H9 (cell line): Measurements from ENCODE around the gene ADAMTSL2. TPM values are rescaled to one million over a fixed set of nuclear protein-coding genes. Genes with fewer than 3 reads are reported as not detected.

Experiments
- DNase-seq: peaks from one replicate; pipeline ENCODE4 v3.0.0-alpha.2; 2017
- H2AFZ ChIP-seq: one replicate; pipeline ENCODE4 v1.6.1; 2013; ENCODE audit warnings: mild to moderate bottlenecking, low read length, control low read depth, moderate library complexity
- H2AK5ac ChIP-seq: 2 replicates; pipeline ENCODE4 v1.6.1; 2013; ENCODE audit warnings: low read length, control low read depth, mixed read lengths; ENCODE audit not compliant: insufficient read length
- H2BK120ac ChIP-seq: one replicate; pipeline ENCODE4 v1.6.1; 2013; ENCODE audit warnings: low read depth, mild to moderate bottlenecking, low read length, control low read depth, inconsistent platforms; ENCODE audit not compliant: poor library complexity, severe bottlenecking
- H2BK12ac ChIP-seq: 2 replicates; pipeline ENCODE4 v1.6.1; 2013; ENCODE audit warnings: low read length, control low read depth, mixed read lengths, low read depth; ENCODE audit not compliant: insufficient read length
- H2BK15ac ChIP-seq: 2 replicates; pipeline ENCODE4 v1.6.1; 2013; ENCODE audit warnings: low read depth, low read length, control low read depth
- H2BK20ac ChIP-seq: one replicate; pipeline ENCODE4 v1.6.1; 2013; ENCODE audit warnings: low read depth, mild to moderate bottlenecking, low read length, control low read depth, inconsistent platforms; ENCODE audit not compliant: poor library complexity, severe bottlenecking
- H2BK5ac ChIP-seq: 2 replicates; pipeline ENCODE4 v1.6.1; 2013; ENCODE audit warnings: low read length, control low read depth, mixed read lengths; ENCODE audit not compliant: insufficient read length
- H3K14ac ChIP-seq: 2 replicates; pipeline ENCODE4 v1.6.1; 2013; ENCODE audit warnings: low read length, control low read depth; ENCODE audit not compliant: insufficient read depth
- H3K18ac ChIP-seq: 2 replicates; pipeline ENCODE4 v1.6.1; 2013; ENCODE audit warnings: low read depth, mild to moderate bottlenecking, mixed read lengths, low read length, control low read depth; ENCODE audit not compliant: insufficient read length
- H3K23ac ChIP-seq: 2 replicates; pipeline ENCODE4 v1.6.1; 2013; ENCODE audit warnings: low read length, control low read depth, mixed read lengths, low read depth; ENCODE audit not compliant: insufficient read length
- H3K23me2 ChIP-seq: 2 replicates; pipeline ENCODE4 v1.6.1; 2013; ENCODE audit warnings: low read depth, mild to moderate bottlenecking, mixed read lengths, low read length, control low read depth; ENCODE audit not compliant: insufficient read length, poor library complexity, severe bottlenecking
- H3K27ac ChIP-seq: 2 replicates; pipeline ENCODE4 v1.5.1; 2013; ENCODE audit warnings: low read length, control low read depth, mixed read lengths, low read depth; ENCODE audit not compliant: insufficient read length
- H3K27me3 ChIP-seq: 2 replicates; pipeline ENCODE4 v1.6.1; 2013; ENCODE audit warnings: low read length, control low read depth, inconsistent platforms; ENCODE audit not compliant: insufficient read depth
- H3K4ac ChIP-seq: 2 replicates; pipeline ENCODE4 v1.6.1; 2013; ENCODE audit warnings: low read depth, mild to moderate bottlenecking, control low read depth, inconsistent platforms, low read length, moderate library complexity
- H3K4me1 ChIP-seq: 2 replicates; pipeline ENCODE4 v1.6.1; 2013; ENCODE audit warnings: low read length, control low read depth, inconsistent platforms; ENCODE audit not compliant: insufficient read depth
- H3K4me2 ChIP-seq: 2 replicates; pipeline ENCODE4 v1.6.1; 2013; ENCODE audit warnings: low read length, control low read depth, mixed read lengths; ENCODE audit not compliant: insufficient read length, insufficient read depth
- H3K56ac ChIP-seq: 2 replicates; pipeline ENCODE4 v1.6.1; 2013; ENCODE audit warnings: low read depth, mild to moderate bottlenecking, mixed read lengths, low read length, control low read depth; ENCODE audit not compliant: insufficient read length
- H3K79me1 ChIP-seq: 2 replicates; pipeline ENCODE4 v1.6.1; 2013; ENCODE audit warnings: low read depth, mild to moderate bottlenecking, moderate library complexity, low read length, control low read depth, inconsistent platforms; ENCODE audit not compliant: insufficient read depth, poor library complexity, severe bottlenecking
- H3K79me2 ChIP-seq: 2 replicates; pipeline ENCODE4 v1.6.1; 2013; ENCODE audit warnings: low read length, control low read depth, inconsistent platforms; ENCODE audit not compliant: insufficient read depth
- H3K9ac ChIP-seq: 2 replicates; pipeline ENCODE4 v1.6.1; 2013; ENCODE audit warnings: low read length, control low read depth, mixed read lengths; ENCODE audit not compliant: insufficient read length; ENCODE audit errors: extremely low read depth
- H3K9me3 ChIP-seq: one replicate; pipeline ENCODE4 v1.6.1; 2013; ENCODE audit warnings: low read depth, low read length, inconsistent platforms; ENCODE audit not compliant: control insufficient read depth
- H3T11ph ChIP-seq: one replicate; pipeline ENCODE4 v1.6.1; 2013; ENCODE audit warnings: mild to moderate bottlenecking, low read length, control low read depth, inconsistent platforms
- H4K20me1 ChIP-seq: one replicate; pipeline ENCODE4 v1.6.1; 2013; ENCODE audit not compliant: control insufficient read depth, insufficient read length, insufficient read depth
- H4K5ac ChIP-seq: 2 replicates; pipeline ENCODE4 v1.6.1; 2013; ENCODE audit warnings: low read depth, mild to moderate bottlenecking, mixed read lengths, low read length, control low read depth; ENCODE audit not compliant: insufficient read length
- H4K8ac ChIP-seq: replicated peaks from 2 replicates; pipeline ENCODE4 v1.6.1; 2013; ENCODE audit warnings: low read length, control low read depth, mixed read lengths, low read depth; ENCODE audit not compliant: insufficient read length
- H4K91ac ChIP-seq: 2 replicates; pipeline ENCODE4 v1.6.1; 2013; ENCODE audit warnings: low read depth, mild to moderate bottlenecking, moderate library complexity, mixed read lengths, low read length, control low read depth; ENCODE audit not compliant: insufficient read length
- H3K27ac Mint-ChIP-seq, 3 experiments: 2 replicates in 2 of 3; 3 replicates in 1 of 3; pipeline ENCODE4 v1.8.0; 2020 to 2021; ENCODE audit warnings: mixed read lengths in 3 of 3, mild to moderate bottlenecking in 1 of 3, moderate library complexity in 1 of 3
- H3K27me3 Mint-ChIP-seq: 2 replicates; pipeline ENCODE4 v1.8.0; 2021; ENCODE audit warnings: low read depth, mild to moderate bottlenecking, moderate library complexity, mixed read lengths
- H3K36me3 Mint-ChIP-seq, 3 experiments: 2 replicates in 2 of 3; 3 replicates in 1 of 3; pipeline ENCODE4 v1.8.0; 2020 to 2021; ENCODE audit warnings: low read depth in 3 of 3, mixed read lengths in 3 of 3; ENCODE audit not compliant: insufficient read depth in 1 of 3
- H3K4me1 Mint-ChIP-seq, 2 experiments: 2 replicates each; pipeline ENCODE4 v1.8.0; 2020; ENCODE audit warnings: mixed read lengths in 2 of 2
- H3K4me3 Mint-ChIP-seq, 2 experiments: 2 replicates in 1 of 2; 3 replicates in 1 of 2; pipeline ENCODE4 v1.8.0; 2020 to 2021; ENCODE audit warnings: mild to moderate bottlenecking in 2 of 2, mixed read lengths in 2 of 2, moderate library complexity in 1 of 2
- H3K9me3 Mint-ChIP-seq, 2 experiments: 2 replicates in 1 of 2; 3 replicates in 1 of 2; pipeline ENCODE4 v1.8.0; 2020; ENCODE audit warnings: mild to moderate bottlenecking in 2 of 2, mixed read lengths in 2 of 2, moderate library complexity in 1 of 2
- WGBS: extraction: QIAGEN DNeasy Blood & Tissue Kit; methylation state at CpG from one replicate; pipeline ENCODE4 v1.1.7; 2013; ENCODE audit warnings: missing lambda C conversion rate, low lambda C conversion rate, mixed read lengths; ENCODE audit not compliant: insufficient read length; ENCODE audit errors: extremely low coverage; 5-methylcytosine and 5-hydroxymethylcytosine counted together
- total RNA-seq: library from RNA; stranded (reverse); gene quantifications from 2 replicates; pipeline ENCODE4 v1.2.1, GENCODE V29; 2021
- TF ChIP-seq, protein P1 (sequence below): fragments of 200-600 bp; sonication (generic); conservative IDR thresholded peaks from 3 replicates; pipeline ENCODE4 v1.8.0; 2021; ENCODE audit warnings: antibody characterized with exemption, mild to moderate bottlenecking

The ADAMTSL2 gene
- total RNA-seq, 1 experiment from 2014 or later, result 0.61 TPM

DNA sequence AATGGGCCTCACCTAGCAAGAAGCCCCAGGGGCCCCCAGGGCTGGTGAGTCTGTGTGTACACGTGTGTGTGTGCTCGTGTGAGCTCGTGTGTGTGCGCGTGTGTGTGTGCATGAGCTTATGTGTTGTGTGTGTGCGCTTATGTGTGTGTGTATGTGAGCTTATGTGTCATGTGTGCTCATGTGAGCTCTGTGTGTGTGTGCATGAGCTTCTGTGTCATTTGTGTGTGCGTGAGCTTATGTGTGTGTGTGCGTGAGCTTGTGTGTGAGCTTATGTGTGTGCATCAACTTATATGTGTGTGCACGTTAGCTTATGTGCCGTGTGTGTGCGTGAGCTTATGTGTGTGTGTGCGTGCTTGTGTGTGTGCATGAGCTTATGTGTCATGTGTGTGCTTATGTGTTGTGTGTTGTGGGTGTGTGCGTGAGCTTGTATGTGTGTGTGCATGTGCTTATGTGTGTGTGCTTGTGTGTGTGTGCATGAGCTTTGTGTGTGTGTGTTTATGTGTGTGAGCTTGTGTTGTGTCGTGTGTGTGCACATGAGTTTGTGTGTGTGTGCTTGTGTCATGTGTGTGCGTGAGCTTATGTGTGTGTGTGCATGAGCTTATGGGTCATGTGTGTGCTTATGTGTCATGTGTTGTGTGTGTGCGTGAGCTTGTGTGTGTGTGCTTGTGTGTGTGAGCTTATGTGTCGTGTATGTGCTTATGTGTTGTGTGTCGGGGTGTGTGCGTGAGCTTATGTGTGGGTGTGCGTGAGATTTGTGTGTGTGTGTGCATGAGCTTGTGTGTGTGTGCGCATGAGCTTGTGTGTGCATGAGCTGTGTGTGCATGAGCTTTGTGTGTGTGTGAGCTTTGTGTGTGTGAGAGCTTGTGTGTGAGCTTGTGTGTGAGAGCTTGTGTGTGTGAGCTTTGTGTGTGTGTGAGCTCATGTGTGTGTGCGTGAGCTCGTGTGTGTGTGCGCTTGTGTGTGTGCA lies 38.9 kb upstream of the ADAMTSL2 start:
- Histone ChIP-seq H2BK15ac (no peak overlapping the region), H3K18ac (no peak overlapping the region), H2AFZ (no peak overlapping the region), H3K79me2 (no peaks in the 10 kb centered on the region), H2BK5ac (no peak overlapping the region), H3T11ph (no peak overlapping the region), H3K9ac (no peak overlapping the region), H4K91ac (no peak overlapping the region), H2BK20ac (no peak overlapping the region), H3K79me1 (no peaks in the 10 kb centered on the region), H3K56ac (no peak overlapping the region), H3K27me3 (no peaks in the 10 kb centered on the region), H2BK120ac (no peak overlapping the region), H3K27ac (no peak overlapping the region), H4K5ac (no peak overlapping the region), H2BK12ac (no peak overlapping the region), H3K4me1 (no peaks in the 10 kb centered on the region), H3K23me2 (no peaks in the 10 kb centered on the region), H3K23ac (no peak overlapping the region), H3K4ac (no peak overlapping the region), H4K20me1 (no peaks in the 10 kb centered on the region), H3K9me3 (no peaks in the 10 kb centered on the region), H3K4me2 (no peak overlapping the region), H3K14ac (no peak overlapping the region), H2AK5ac (no peak overlapping the region), H4K8ac (no peak overlapping the region)
- Mint-ChIP-seq H3K27ac (no peak overlapping the region), H3K36me3 (no peaks in the 10 kb centered on the region), H3K9me3 (0 out of 5 replicates have a peak, but pooled peaks cover 0 to 2% of the 10 kb centered on the region in 2 experiments), H3K4me3 (no peak overlapping the region), H3K27me3 (peaks cover 12% of the 10 kb centered on the region), H3K4me1 (no peaks in the 10 kb centered on the region)
- 100% methylated on average over 4 of the region's 24 CpGs for WGBS
- DNase-seq, result no peak
- TF ChIP-seq, protein P1, sequence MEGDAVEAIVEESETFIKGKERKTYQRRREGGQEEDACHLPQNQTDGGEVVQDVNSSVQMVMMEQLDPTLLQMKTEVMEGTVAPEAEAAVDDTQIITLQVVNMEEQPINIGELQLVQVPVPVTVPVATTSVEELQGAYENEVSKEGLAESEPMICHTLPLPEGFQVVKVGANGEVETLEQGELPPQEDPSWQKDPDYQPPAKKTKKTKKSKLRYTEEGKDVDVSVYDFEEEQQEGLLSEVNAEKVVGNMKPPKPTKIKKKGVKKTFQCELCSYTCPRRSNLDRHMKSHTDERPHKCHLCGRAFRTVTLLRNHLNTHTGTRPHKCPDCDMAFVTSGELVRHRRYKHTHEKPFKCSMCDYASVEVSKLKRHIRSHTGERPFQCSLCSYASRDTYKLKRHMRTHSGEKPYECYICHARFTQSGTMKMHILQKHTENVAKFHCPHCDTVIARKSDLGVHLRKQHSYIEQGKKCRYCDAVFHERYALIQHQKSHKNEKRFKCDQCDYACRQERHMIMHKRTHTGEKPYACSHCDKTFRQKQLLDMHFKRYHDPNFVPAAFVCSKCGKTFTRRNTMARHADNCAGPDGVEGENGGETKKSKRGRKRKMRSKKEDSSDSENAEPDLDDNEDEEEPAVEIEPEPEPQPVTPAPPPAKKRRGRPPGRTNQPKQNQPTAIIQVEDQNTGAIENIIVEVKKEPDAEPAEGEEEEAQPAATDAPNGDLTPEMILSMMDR, result no peak
